Hepatic stellate cell (primary cell): ENCODE data around the gene USP19.

ENCODE experiments used
- DNase-seq: peaks from one replicate; pipeline ENCODE4 v3.0.0; 2011; ENCODE audit warnings: low spot score

Gene USP19

GRCh38 chr3:49132437-49133225, 12.0 kb upstream of the USP19 start, which contains the start of gene LAMB2:
Gene LAMB2 (minus strand): TSS chr3:49133050. CDS start chr3:49132867, 183 bp downstream.
- peak; percentile 89 for DNase-seq

- DNase-seq = peak; percentile 27
Measured at GRCh38 chr3:49132073-49132436, 11.4 kb upstream of the USP19 start.

- DNase-seq = no peak
Measured at GRCh38 chr3:49131576-49131975, 11.0 kb upstream of the USP19 start.

- no peak for DNase-seq
Measured at GRCh38 chr3:49131040-49131439, 10.4 kb upstream of the USP19 start.

GRCh38 chr3:49124991-49125670, 4.5 kb upstream of the USP19 start:
- no peak for DNase-seq

GRCh38 chr3:49124203-49124602, 3.6 kb upstream of the USP19 start:
- no peak for DNase-seq

GRCh38 chr3:49123687-49124086, 3.1 kb upstream of the USP19 start:
- DNase-seq = no peak

- no peak for DNase-seq
Measured at GRCh38 chr3:49122886-49123545, 2.4 kb upstream of the USP19 start.

GRCh38 chr3:49122451-49122850, 1.8 kb upstream of the USP19 start:
- DNase-seq = no peak

- no peak for DNase-seq
Measured at GRCh38 chr3:49122022-49122421, 1.4 kb upstream of the USP19 start.

GRCh38 chr3:49121132-49121736, 611 bp upstream of the USP19 start:
- no peak for DNase-seq

- peak; percentile 52 for DNase-seq
Measured at GRCh38 chr3:49120096-49120437, 556 bp downstream of the USP19 start.

- peak; percentile 65 for DNase-seq
Measured at GRCh38 chr3:49119439-49119838, 1.2 kb downstream of the USP19 start.

- DNase-seq = no peak
Measured at GRCh38 chr3:49119036-49119435, 1.6 kb downstream of the USP19 start.

GRCh38 chr3:49112262-49112661, 8.4 kb downstream of the USP19 start:
- DNase-seq = no peak

GRCh38 chr3:49111347-49111746, 9.3 kb downstream of the USP19 start:
- no peak for DNase-seq

- no peak for DNase-seq
Measured at GRCh38 chr3:49110780-49111179, 9.8 kb downstream of the USP19 start.

- DNase-seq = no peak
Measured at GRCh38 chr3:49108346-49108745, 12.3 kb downstream of the USP19 start.

- DNase-seq = peak; percentile 99
Measured at GRCh38 chr3:49104427-49105291, 16.0 kb downstream of the USP19 start, which contains the start of gene QARS1. Gene QARS1 (minus strand): TSS chr3:49104757. CDS start chr3:49104733, 24 bp downstream.

- DNase-seq = no peak
Measured at GRCh38 chr3:49104052-49104426, 16.6 kb downstream of the USP19 start.

GRCh38 chr3:49100046-49100615, 20.5 kb downstream of the USP19 start:
- no peak for DNase-seq
